B cell (primary cell): Measurements from ENCODE around the gene ZNF136. TPM values are rescaled to one million over a fixed set of nuclear protein-coding genes. Genes with fewer than 3 reads are reported as not detected.

Source experiments
- ATAC-seq: fragments of 200-7000 bp; cut with Tn5 transposase; one replicate; pipeline ENCODE4 v1.10.0; 2021; ENCODE audit warnings: low read depth, mild to moderate bottlenecking, moderate number of reproducible peaks, moderate library complexity
- CTCF ChIA-PET: fragments of 350-600 bp; sonication (Branson Sonifier 250); formaldehyde crosslinking; loops from one replicate; lab custom pipeline; 2021; ENCODE audit warnings: antibody characterized with exemption, inconsistent platforms; lab: Charles Lee
- POLR2A ChIA-PET: fragments of 350-600 bp; sonication (Branson Sonifier 250); formaldehyde crosslinking; loops from one replicate; lab custom pipeline; 2021; ENCODE audit warnings: antibody characterized with exemption; lab: Charles Lee
- DNase-seq: peaks from one replicate; pipeline ENCODE4 v3.0.0; 2013
- H2AFZ ChIP-seq: 2 replicates; pipeline ENCODE4 v1.6.1; 2012; ENCODE audit warnings: mild to moderate bottlenecking, low read depth, low read length; ENCODE audit not compliant: insufficient read depth, poor library complexity, severe bottlenecking
- H3K27ac ChIP-seq, 2 donors: 1 replicate in 1 of 2; 2 replicates in 1 of 2; pipeline ENCODE4 v1.5.1; 2012 to 2013; ENCODE audit warnings: low read length in 2 of 2, mild to moderate bottlenecking in 2 of 2, moderate library complexity in 1 of 2
- H3K27me3 ChIP-seq, 4 experiments: fragments of 200-600 bp in 1 of 4; sonication (generic) in 1 of 4; replicated peaks in 1 of 4; 1 replicate in 2 of 4; 2 replicates in 2 of 4; pipeline versions ENCODE4 v1.6.1 to v1.7.0; 2013 to 2016; ENCODE audit warnings: low read length in 3 of 4, mild to moderate bottlenecking in 2 of 4, mixed read lengths in 1 of 4, moderate library complexity in 1 of 4; ENCODE audit not compliant: insufficient read depth in 4 of 4, control insufficient read depth in 3 of 4; ENCODE audit errors: control extremely low read depth in 1 of 4
- H3K36me3 ChIP-seq, 2 experiments: replicated peaks in 1 of 2; 1 replicate in 1 of 2; 2 replicates in 1 of 2; pipeline versions ENCODE4 v1.6.1 to v1.7.1; 2013; ENCODE audit warnings: low read length in 1 of 2; ENCODE audit not compliant: insufficient read depth in 2 of 2, control insufficient read depth in 1 of 2; ENCODE audit errors: control extremely low read depth in 1 of 2, extremely low read depth in 1 of 2
- H3K4me1 ChIP-seq, 2 donors: fragments of 200-600 bp in 1 of 2; sonication (generic) in 1 of 2; 1 replicate in 1 of 2; 2 replicates in 1 of 2; pipeline versions ENCODE4 v1.5.1 to v1.6.1; 2013 to 2017; ENCODE audit warnings: low read length in 2 of 2; ENCODE audit not compliant: control insufficient read depth in 2 of 2, insufficient read depth in 2 of 2
- H3K4me2 ChIP-seq: replicated peaks from 2 replicates; pipeline ENCODE3; 2012; ENCODE audit warnings: mild to moderate bottlenecking, low read depth, low read length; ENCODE audit not compliant: poor library complexity, severe bottlenecking
- H3K4me3 ChIP-seq, 5 experiments: fragments of 200-600 bp in 1 of 5; sonication (generic) in 1 of 5; 1 replicate in 3 of 5; 2 replicates in 2 of 5; pipeline versions ENCODE4 v1.5.1 to v1.7.0; 2011 to 2016; ENCODE audit warnings: low read length in 4 of 5, mild to moderate bottlenecking in 4 of 5, low read depth in 2 of 5, control low read depth in 1 of 5, moderate library complexity in 1 of 5; ENCODE audit not compliant: insufficient read depth in 1 of 5; ENCODE audit errors: control extremely low read depth in 1 of 5, extremely low read depth in 1 of 5
- H3K79me2 ChIP-seq: fragments of 200-600 bp; sonication (generic); one replicate; pipeline ENCODE4 v1.6.0; 2016; ENCODE audit warnings: low read length; ENCODE audit not compliant: control insufficient read depth, insufficient read depth
- H3K9ac ChIP-seq: fragments of 200-600 bp; sonication (generic); 2 replicates; pipeline ENCODE4 v1.6.1; 2017; ENCODE audit warnings: mild to moderate bottlenecking, low read length, moderate library complexity
- H3K9me3 ChIP-seq, 3 donors: one replicate each; pipeline versions ENCODE4 v1.6.1 to v1.7.1; 2013; ENCODE audit warnings: low read length in 2 of 3; ENCODE audit not compliant: control insufficient read depth in 2 of 3, insufficient read depth in 1 of 3; ENCODE audit errors: control extremely low read depth in 1 of 3
- H4K20me1 ChIP-seq: 2 replicates; pipeline ENCODE4 v1.6.0; 2012; ENCODE audit warnings: mild to moderate bottlenecking, low read length; ENCODE audit not compliant: insufficient read depth, control insufficient read depth, poor library complexity, severe bottlenecking
- H3K27ac Mint-ChIP-seq: one replicate; pipeline ENCODE4 v1.8.0; 2021; ENCODE audit warnings: mixed read lengths
- H3K27me3 Mint-ChIP-seq: one replicate; pipeline ENCODE4 v1.8.0; 2021; ENCODE audit warnings: mixed read lengths
- H3K4me1 Mint-ChIP-seq: one replicate; pipeline ENCODE4 v1.8.0; 2021; ENCODE audit warnings: mixed read lengths
- H3K4me3 Mint-ChIP-seq: one replicate; pipeline ENCODE4 v1.8.0; 2021; ENCODE audit warnings: mixed read lengths
- H3K9me3 Mint-ChIP-seq: one replicate; pipeline ENCODE4 v1.8.0; 2022; ENCODE audit warnings: mixed read lengths; ENCODE audit not compliant: insufficient read depth
- CTCF ChIP-seq: fragments of 200-600 bp; IDR thresholded peaks from one replicate; pipeline ENCODE4 v1.8.0; 2022; ENCODE audit warnings: antibody characterized with exemption, mild to moderate bottlenecking
- EZH2 ChIP-seq: IDR thresholded peaks from 2 replicates; pipeline ENCODE4 v1.6.1; 2012; ENCODE audit warnings: borderline replicate concordance, low read depth, mild to moderate bottlenecking, moderate library complexity, low read length; ENCODE audit not compliant: insufficient read depth, poor library complexity, severe bottlenecking
- WGBS: methylation state at CpG from one replicate; pipeline ENCODE4 v1.1.5; 2013; ENCODE audit warnings: missing lambda C conversion rate; ENCODE audit not compliant: insufficient coverage; 5-methylcytosine and 5-hydroxymethylcytosine counted together
- intact Hi-C: fragments of 100-400 bp; cut with micrococcal nuclease; formaldehyde crosslinking; loops from one replicate; pipeline ENCODE4 v1.10.0; 2022
- polyA minus RNA-seq: library from RNA; depleted of rRNA, polyadenylated mRNA; stranded (reverse); fragments of >200 nt; gene quantifications from 2 replicates; pipeline ENCODE4 v1.2.3, GENCODE V29; 2012
- polyA plus RNA-seq: library from polyadenylated mRNA; depleted of rRNA; stranded (reverse); fragments of >200 nt; gene quantifications from 2 replicates; pipeline ENCODE4 v1.2.3, GENCODE V29; 2012
- total RNA-seq, 2 donors: library from RNA; stranded (reverse); fragments of 120-200 nt in 1 of 2; gene quantifications; 1 replicate in 1 of 2; 2 replicates in 1 of 2; pipeline versions ENCODE4 v1.2.3 to v1.2.4, GENCODE V29; 2013 to 2022

ZNF136 gene
- total RNA-seq (30.8 and 33.5 TPM in 2 replicates), polyA plus RNA-seq (7.5 and 23.0 TPM in 2 replicates), polyA minus RNA-seq (6.8 and 15.9 TPM in 2 replicates)
- total RNA-seq (2013): 33.4 TPM

GRCh38 chr19:12162882-12163806, at the start of gene ZNF136:
ZNF136 (plus strand) TSS chr19:12163096; CDS start chr19:12163204, 108 bp downstream.
- H3K27me3 ChIP-seq: no peaks in the 10 kb centered on the region
- peak within 1 kb of the TSS; percentile 80 for H2AFZ ChIP-seq
- H3K27ac ChIP-seq: peak within 1 kb of the TSS; percentile 96 to 99
- Mint-ChIP-seq H3K4me3 (peak within 1 kb of the TSS; percentile 92), H3K27me3 (no peaks in the 10 kb centered on the region), H3K4me1 (peaks cover 34% of the 10 kb centered on the region), H3K27ac (peak within 1 kb of the TSS; percentile 99), H3K9me3 (no peaks in the 10 kb centered on the region)
- ChIA-PET CTCF (interaction anchor here (0.6 to 1.7 kb wide), 12 partner anchors 9 to 629 kb away, joined by 3 to 7 read pairs (median 3); partner anchors contain the start of genes ZNF20, ZNF491 and ZNF563), POLR2A (interaction anchor here (0.5 to 1.4 kb wide), 10 partner anchors 12 to 941 kb away, joined by 3 to 9 read pairs (median 4); partner anchors contain the start of genes ZNF20, ZNF442, ZNF563 and ZNF763)
- peaks cover 0 to 4% (median 0%) of the 10 kb centered on the region in 3 donors for H3K9me3 ChIP-seq
- H3K4me3 ChIP-seq: peak within 1 kb of the TSS; percentile 58 to 96 (median 91)
- TF ChIP-seq EZH2: no peak
- no peak for TF ChIP-seq CTCF
- peaks cover 67% of the 10 kb centered on the region for H3K79me2 ChIP-seq
- peak within 1 kb of the TSS; percentile 74 for H3K4me2 ChIP-seq
- peak; percentile 94 for DNase-seq
- peak within 1 kb of the TSS; percentile 99 for H3K9ac ChIP-seq
- H4K20me1 ChIP-seq: peaks cover 11% of the 10 kb centered on the region
- peaks cover 0 to 8% of the 10 kb centered on the region in 2 experiments for H3K36me3 ChIP-seq
- WGBS: under 1% methylated on average over 57 of the region's 57 CpGs
- peaks cover 10 to 15% of the 10 kb centered on the region in 2 donors for H3K4me1 ChIP-seq
- peak; percentile 99 for ATAC-seq
- intact Hi-C loops: loop anchor here (1.0 to 10.0 kb wide), 6 partner anchors 22 to 388 kb away; partner anchors contain the start of genes ZNF20, ZNF439, ZNF44 and ZNF563
